DMS79 treated with DMSO at 0.1 percent for 48 hours (cell line): ENCODE measurements around the gene SETDB1.
A peak's percentile ranks its signal among the peaks of the same experiment; 100 is the strongest.

ENCODE experiments used
- DNase-seq: peaks from one replicate; lab custom pipeline; 2025; lab: John Stamatoyannopoulos, UW

Gene SETDB1

GRCh38 chr1:150931773-150932172, 5.6 kb downstream of the SETDB1 start:
- no peak for DNase-seq

- DNase-seq: no peak
Measured at GRCh38 chr1:150944856-150945255, 18.7 kb downstream of the SETDB1 start.

- no peak for DNase-seq
Measured at GRCh38 chr1:150954708-150955107, 28.5 kb downstream of the SETDB1 start.

- no peak for DNase-seq
Measured at GRCh38 chr1:150955280-150955679, 29.1 kb downstream of the SETDB1 start.

GRCh38 chr1:150957666-150958065, 31.5 kb downstream of the SETDB1 start:
- DNase-seq: no peak

GRCh38 chr1:150960646-150961045, 34.5 kb downstream of the SETDB1 start:
- DNase-seq: no peak

- DNase-seq: no peak
Measured at GRCh38 chr1:150961756-150962155, 35.6 kb downstream of the SETDB1 start.

- no peak for DNase-seq
Measured at GRCh38 chr1:150963321-150964163, 37.4 kb downstream of the SETDB1 start.

GRCh38 chr1:150964164-150964489, 38.0 kb downstream of the SETDB1 start:
- DNase-seq: no peak

GRCh38 chr1:150965605-150966004, 39.4 kb downstream of the SETDB1 start:
- no peak for DNase-seq

GRCh38 chr1:150966011-150966410, 39.8 kb downstream of the SETDB1 start:
- no peak for DNase-seq

GRCh38 chr1:150967936-150968335, 41.8 kb downstream of the SETDB1 start:
- no peak for DNase-seq

GRCh38 chr1:150968491-150968890, 42.3 kb downstream of the SETDB1 start:
- no peak for DNase-seq

GRCh38 chr1:150969626-150970025, 43.5 kb downstream of the SETDB1 start:
- DNase-seq: no peak

- DNase-seq: no peak
Measured at GRCh38 chr1:150970808-150971582, 44.8 kb downstream of the SETDB1 start.

GRCh38 chr1:150971583-150972416, 45.6 kb downstream of the SETDB1 start:
- DNase-seq: no peak

GRCh38 chr1:150972417-150972940, 46.3 kb downstream of the SETDB1 start:
- DNase-seq: peak; percentile 11

GRCh38 chr1:150973258-150973835, 47.2 kb downstream of the SETDB1 start:
- no peak for DNase-seq

- peak; percentile 36 for DNase-seq
Measured at GRCh38 chr1:150973836-150974579, 47.8 kb downstream of the SETDB1 start.

GRCh38 chr1:150974580-150975478, 48.7 kb downstream of the SETDB1 start, which contains the start of gene CERS2:
CERS2 (minus strand) TSS chr1:150974835; CDS start chr1:150969090, 5,745 bp downstream.
- DNase-seq: peak; percentile 63
